Keratinocyte (primary cell): Measurements from ENCODE around the gene LRP1B.

ENCODE experiments used
- CTCF ChIP-seq, 3 experiments: IDR thresholded peaks in 1 of 3; conservative IDR thresholded peaks in 1 of 3; optimal IDR thresholded peaks in 1 of 3; 2 replicates in 2 of 3; 3 replicates in 1 of 3; pipeline versions ENCODE3 to v1.5.1; 2011; ENCODE audit warnings: low read length in 3 of 3, mild to moderate bottlenecking in 3 of 3, moderate library complexity in 2 of 3, control low read depth in 1 of 3, inconsistent platforms in 1 of 3; ENCODE audit not compliant: insufficient read depth in 2 of 3; ENCODE audit errors: extremely low read depth in 1 of 3
- EZH2 ChIP-seq: IDR thresholded peaks from one replicate; pipeline ENCODE4 v1.6.1; 2012; ENCODE audit warnings: inconsistent platforms, mild to moderate bottlenecking, low read length, moderate library complexity

- TF ChIP-seq CTCF (optimal IDR thresholded peaks at IDR 0.05 in 1 of 3, IDR thresholded peaks at IDR 0.05 in 1 of 3, conservative IDR thresholded peaks at IDR 0.05 in 1 of 3; ENCODE audit: extremely low read depth in 1 of 3, insufficient read depth in 2 of 3, low read length in 3 of 3) (no peak), EZH2 (no peak)
Observed at GRCh38 chr2:141697035-141697434, 433.8 kb downstream of the LRP1B start.
